Breast epithelium (tissue), 3 donors: ENCODE data around the gene TMED5.

ENCODE experiments used
- CTCF ChIP-seq, 3 donors: fragments of 450-650 bp; IDR thresholded peaks; one replicate each; pipeline ENCODE4 v1.5.1; 2016 to 2017; ENCODE audit warnings: antibody characterized with exemption in 3 of 3, mild to moderate bottlenecking in 3 of 3, moderate library complexity in 3 of 3
- POLR2A ChIP-seq: fragments of 450-650 bp; IDR thresholded peaks from one replicate; pipeline ENCODE4 v1.6.1; 2016; ENCODE audit warnings: antibody characterized with exemption, mild to moderate bottlenecking, moderate library complexity
- POLR2AphosphoS5 ChIP-seq, 3 donors: sonication (generic); formaldehyde crosslinking; IDR thresholded peaks; one replicate each; pipeline ENCODE4 v1.6.1; 2017; ENCODE audit warnings: antibody characterized with exemption in 3 of 3

DNA sequence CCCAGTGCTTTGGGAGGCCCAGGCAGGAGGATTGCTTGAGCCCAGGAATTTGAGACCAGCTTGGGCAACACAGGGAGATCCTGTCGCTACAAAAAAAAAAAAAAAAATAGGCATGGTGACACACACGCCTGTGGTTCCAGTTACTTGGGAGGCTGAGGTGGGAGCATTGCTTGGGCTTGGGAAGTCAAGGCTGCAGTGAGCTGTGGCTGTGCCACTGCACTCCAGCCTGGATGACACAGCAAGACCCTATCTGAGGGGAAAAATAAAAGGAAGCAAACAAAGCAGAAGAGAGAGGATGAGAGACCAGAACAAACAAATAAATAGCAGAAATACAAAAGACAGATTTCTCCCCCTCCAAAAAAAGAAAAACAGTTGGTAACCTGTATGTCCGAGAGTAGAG is 67.1 kb downstream of the TMED5 start:
- TF ChIP-seq CTCF (IDR thresholded peaks at IDR 0.05) (no peak), POLR2AphosphoS5 (IDR thresholded peaks at IDR 0.05) (no peak), POLR2A (no peak)
